K562 (cell line): ENCODE measurements around the gene TOMM70. TPM values are rescaled to one million over a fixed set of nuclear protein-coding genes. Genes with fewer than 3 reads are reported as not detected.
A peak's percentile ranks its signal among the peaks of the same experiment; 100 is the strongest.

Experiments
- ATAC-seq: fragments of 200-7000 bp; cut with Tn5 transposase; 3 replicates; pipeline ENCODE4 v1.9.1; 2020; ENCODE audit warnings: moderate library complexity
- BruUV-seq: library from RNA; stranded (reverse); fragments of 400-500 nt; replicated peaks from 2 replicates; lab custom pipeline; 2021; lab: Mats Ljungman, UMichigan
- CTCF ChIA-PET: fragments of 300-600 bp; formaldehyde crosslinking; extraction: SDS; loops from one replicate; lab custom pipeline; 2021; ENCODE audit warnings: low intra/inter-chr PET ratio; lab: Yijun Ruan, JAX
- POLR2A ChIA-PET: fragments of 300-600, 350-650 bp; sonication (Branson Sonifier 250); formaldehyde crosslinking; extraction: SDS; loops from one replicate; lab custom pipeline; 2021; ENCODE audit warnings: antibody characterized with exemption, inconsistent platforms; lab: Yijun Ruan, JAX
- DNase-seq, 4 experiments: peaks; one replicate each; pipeline versions ENCODE4 v3.0.0 to v3.0.0-alpha.2; 2011 to 2018; ENCODE audit warnings: low spot score in 3 of 4, mixed read lengths in 3 of 4; ENCODE audit errors: extremely low read depth in 1 of 4
- FAIRE-seq: peaks from 2 replicates; lab custom pipeline; 2011; peaks lifted over from hg19 to GRCh38; lab: Jason Lieb, UNC
- H2AFZ ChIP-seq: 2 replicates; pipeline ENCODE4 v1.6.0; 2011; ENCODE audit warnings: low read depth, low read length, control low read depth, inconsistent platforms
- H3K27ac ChIP-seq: fragments of 200-600 bp; 3 replicates; pipeline ENCODE4 v1.8.0; 2011; ENCODE audit warnings: low read depth, mild to moderate bottlenecking, control low read depth, inconsistent platforms, low read length, moderate library complexity, mixed read lengths; ENCODE audit errors: extremely low read depth
- H3K27me3 ChIP-seq, 2 experiments: fragments of 300-600 bp in 1 of 2; 2 replicates in 1 of 2; 3 replicates in 1 of 2; pipeline versions ENCODE4 v1.6.0 to v1.8.0; 2011; ENCODE audit warnings: inconsistent platforms in 2 of 2, low read length in 2 of 2, mild to moderate bottlenecking in 1 of 2, mixed read lengths in 1 of 2, moderate library complexity in 1 of 2; ENCODE audit not compliant: control insufficient read depth in 2 of 2, insufficient read depth in 2 of 2
- H3K36me3 ChIP-seq: fragments of 300-600 bp; 3 replicates; pipeline ENCODE4 v1.8.0; 2011; ENCODE audit warnings: mild to moderate bottlenecking, low read length, inconsistent platforms; ENCODE audit not compliant: control insufficient read depth, insufficient read depth
- H3K4me1 ChIP-seq, 2 experiments: fragments of 200-600 bp in 1 of 2; replicated peaks in 1 of 2; 2 replicates in 1 of 2; 3 replicates in 1 of 2; pipeline versions ENCODE4 v1.5.1 to v1.8.0; 2011; ENCODE audit warnings: inconsistent platforms in 2 of 2, low read length in 2 of 2, mild to moderate bottlenecking in 1 of 2, mixed read lengths in 1 of 2, moderate library complexity in 1 of 2; ENCODE audit not compliant: control insufficient read depth in 2 of 2, insufficient read depth in 2 of 2
- H3K4me2 ChIP-seq: 2 replicates; pipeline ENCODE4 v1.6.1; 2011; ENCODE audit warnings: low read length, control low read depth, inconsistent platforms, mixed read lengths; ENCODE audit not compliant: insufficient read depth
- H3K4me3 ChIP-seq: fragments of 200-600 bp; sonication (generic), shearing (Covaris generic); 2 replicates; pipeline ENCODE4 v1.5.1; 2016; ENCODE audit warnings: control low read depth, inconsistent platforms
- H3K79me2 ChIP-seq: fragments of 200-600 bp; 3 replicates; pipeline ENCODE4 v1.8.0; 2011; ENCODE audit warnings: low read length, inconsistent platforms; ENCODE audit not compliant: control insufficient read depth, insufficient read depth
- H3K9ac ChIP-seq, 2 experiments: 2 replicates each; pipeline versions ENCODE4 v1.6.0 to v1.6.1; 2011; ENCODE audit warnings: low read depth in 2 of 2, low read length in 2 of 2, control low read depth in 1 of 2, inconsistent platforms in 1 of 2, mild to moderate bottlenecking in 1 of 2, mixed read lengths in 1 of 2; ENCODE audit not compliant: insufficient read depth in 1 of 2
- H3K9me1 ChIP-seq: one replicate; pipeline ENCODE4 v1.6.0; 2011; ENCODE audit warnings: inconsistent platforms, mild to moderate bottlenecking, low read length, moderate library complexity; ENCODE audit not compliant: control insufficient read depth, insufficient read depth
- H3K9me3 ChIP-seq: replicated peaks from 2 replicates; pipeline ENCODE4 v1.5.1; 2011; ENCODE audit warnings: low read depth, low read length, inconsistent platforms; ENCODE audit not compliant: control insufficient read depth, insufficient read depth
- H4K20me1 ChIP-seq: replicated peaks from 2 replicates; pipeline ENCODE4 v1.6.1; 2011; ENCODE audit warnings: low read length, inconsistent platforms, mixed read lengths; ENCODE audit not compliant: control insufficient read depth, insufficient read depth
- FOXP4 ChIP-seq: sonication (generic); formaldehyde crosslinking; IDR thresholded peaks from 2 replicates; pipeline ENCODE4 v1.8.0; 2022; ENCODE audit warnings: mild to moderate bottlenecking, missing genetic modification reagents, borderline replicate concordance
- GABPB2 ChIP-seq: fragments of 250-450 bp; sonication (Bioruptor Pico); conservative IDR thresholded peaks from 2 replicates; pipeline ENCODE4 v1.5.1; 2021; ENCODE audit warnings: mild to moderate bottlenecking
- GTF2F1 ChIP-seq: IDR thresholded peaks from 2 replicates; pipeline ENCODE4 v1.6.1; 2011; ENCODE audit warnings: low read depth, low read length, improper control_type of control experiment
- HDGF ChIP-seq: fragments of 450-650 bp; IDR thresholded peaks from 2 replicates; pipeline ENCODE4 v1.6.1; 2016
- SIX5 ChIP-seq, 2 experiments: IDR thresholded peaks; 2 replicates each; pipeline ENCODE4 v1.6.1; 2011; ENCODE audit warnings: low read length in 2 of 2, borderline replicate concordance in 1 of 2, low read depth in 1 of 2, mild to moderate bottlenecking in 1 of 2, moderate library complexity in 1 of 2; ENCODE audit not compliant: insufficient read depth in 1 of 2
- SPI1 ChIP-seq: IDR thresholded peaks from 2 replicates; pipeline ENCODE4 v1.6.1; 2011; ENCODE audit warnings: low read depth, low read length, control low read depth, borderline replicate concordance
- XRCC4 ChIP-seq: IDR thresholded peaks from one replicate; pipeline ENCODE4 v1.6.1; 2011; ENCODE audit not compliant: insufficient read depth, insufficient read length; ENCODE audit errors: extremely low read depth
- WGBS: fragments of 100-300 bp; shearing (Covaris generic); methylation state at CpG from one replicate; pipeline ENCODE4 v1.1.6; 2016; ENCODE audit warnings: low coverage, mixed read lengths; ENCODE audit not compliant: insufficient coverage; ENCODE audit errors: missing lambda C conversion rate; 5-methylcytosine and 5-hydroxymethylcytosine counted together
- in situ Hi-C: fragments of 300-500 bp; cut with MboI; formaldehyde crosslinking; loops from 4 replicates; pipeline ENCODE4 v1.15.0; 2018; ENCODE audit warnings: inconsistent platforms, mixed read lengths
- intact Hi-C: fragments of 100-400 bp; cut with micrococcal nuclease; formaldehyde crosslinking; loops from 2 replicates; pipeline ENCODE4 v1.14.2; 2022
- polyA plus RNA-seq, 8 experiments: library from polyadenylated mRNA; depleted of rRNA in 4 of 8; stranded (reverse) in 5 of 8; unstranded in 3 of 8; fragments of >200 nt; fragmentation: Nextera tagmentation in 2 of 8; fragmentation: Illumina TruSeq in 1 of 8; extraction: Ambion mirVana in 2 of 8; extraction: Trizol in 1 of 8; gene quantifications; 2 replicates each; pipeline versions ENCODE4 v1.2.1 to v1.2.3, GENCODE V29; 2011 to 2014; ENCODE audit warnings: inconsistent platforms in 1 of 8, missing spikeins in 1 of 8
- total RNA-seq, 7 experiments: library from RNA; depleted of rRNA in 6 of 7; stranded (reverse); fragments of >200 nt in 6 of 7; fragmentation: Illumina TruSeq in 2 of 7; extraction: Trizol in 2 of 7; gene quantifications; 2 replicates each; pipeline versions ENCODE4 v1.2.1 to v1.2.3, GENCODE V29; 2011 to 2021; ENCODE audit warnings: low replicate concordance in 1 of 7
- TF ChIP-seq, protein P1 (sequence below): fragments of 450-650 bp; IDR thresholded peaks from one replicate; pipeline ENCODE4 v1.6.1; 2018; ENCODE audit warnings: mild to moderate bottlenecking, moderate library complexity; ENCODE audit not compliant: partially characterized antibody

Gene TOMM70
- total and polyA plus RNA-seq, 9 of the 15 experiments (the other 6 are each of a cell fraction or from before 2014, with no cell fraction given), result 17.5 to 75.6 (median 54.9) TPM

DNA sequence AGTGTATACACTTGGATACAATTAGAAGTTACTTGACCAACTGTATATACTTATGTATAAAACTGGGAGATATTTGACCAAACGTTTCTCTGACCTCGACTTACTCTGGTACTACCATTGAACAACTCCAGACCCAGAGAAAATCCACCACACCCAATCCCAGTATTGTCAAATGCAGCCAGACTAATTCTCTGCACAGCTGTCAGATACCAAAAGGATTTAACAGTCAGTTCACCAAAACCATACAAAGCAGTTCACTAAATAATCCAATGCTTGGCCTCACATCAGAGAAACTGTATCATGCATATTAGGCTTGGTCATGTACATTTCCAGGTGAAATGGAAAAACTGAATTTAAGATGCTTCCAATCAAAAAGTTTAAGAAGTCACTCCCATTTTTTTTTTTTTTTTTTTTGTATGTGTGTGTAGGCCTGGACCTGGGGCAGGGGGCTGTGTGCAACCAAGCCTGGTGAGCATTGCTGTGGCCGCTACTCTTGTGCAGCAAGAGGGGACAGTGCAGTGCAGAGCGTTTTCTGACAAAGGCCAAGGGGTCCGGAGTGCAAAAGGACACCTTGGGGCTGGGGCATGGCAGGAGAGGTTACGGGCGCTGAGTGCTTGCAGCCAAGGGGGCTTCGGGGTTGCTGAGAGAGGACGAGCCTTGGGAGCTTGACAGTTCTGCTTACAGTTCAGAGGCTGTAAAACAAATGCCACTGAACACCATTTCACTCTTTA lies 1.4 kb downstream of the TOMM70 start:
- CTCF ChIA-PET, result no interaction called here

More for the DNA sequence above, 1.4 kb downstream of the TOMM70 start:
- peaks cover 2% of the 10 kb centered on the region; the same call in 1 of the 2 replicates for H4K20me1 ChIP-seq
- H3K27ac ChIP-seq, result peak overlapping the region; percentile 98
- no peaks in the 10 kb centered on the region for H3K9me1 ChIP-seq
- peak overlapping the region; percentile 95 for H3K4me2 ChIP-seq
- peaks cover 29% of the 10 kb centered on the region; the same call in 2 of the 3 replicates for H3K36me3 ChIP-seq
- in situ Hi-C loops, result no loop called here
- FAIRE-seq, result no peak
- WGBS, result 5% methylated on average over 9 of the region's 9 CpGs
- POLR2A ChIA-PET, result interaction anchor here (1.4 to 2.3 kb wide), 2 partner anchors 8 to 201 kb away, joined by 4 to 9 read pairs; no protein-coding TSS in a partner anchor
- peaks cover 96% of the 10 kb centered on the region for H3K79me2 ChIP-seq
- ATAC-seq, result peak; percentile 1; the same call in 1 of the 3 replicates
- no peaks in the 10 kb centered on the region for H3K9me3 ChIP-seq
- H3K27me3 ChIP-seq, result no peaks in the 10 kb centered on the region
- peak in 1 of 4 experiments; percentile 12 for DNase-seq
- peaks cover 0 to 3% of the 10 kb centered on the region in 2 experiments; a peak in 3 of 5 replicates for H3K4me1 ChIP-seq
- TF ChIP-seq GABPB2 (CRISPR knock-in tag) (no peak), SIX5 (IDR thresholded peaks at IDR 0.05; ENCODE audit: borderline replicate concordance in 1 of 2, insufficient read depth in 1 of 2, low read depth in 1 of 2, low read length in 2 of 2) (no peak), HDGF (no peak), XRCC4 (no peak), SPI1 (no peak), GTF2F1 (no peak), FOXP4 (CRISPR knock-in tag) (no peak)
- TF ChIP-seq, protein P1, sequence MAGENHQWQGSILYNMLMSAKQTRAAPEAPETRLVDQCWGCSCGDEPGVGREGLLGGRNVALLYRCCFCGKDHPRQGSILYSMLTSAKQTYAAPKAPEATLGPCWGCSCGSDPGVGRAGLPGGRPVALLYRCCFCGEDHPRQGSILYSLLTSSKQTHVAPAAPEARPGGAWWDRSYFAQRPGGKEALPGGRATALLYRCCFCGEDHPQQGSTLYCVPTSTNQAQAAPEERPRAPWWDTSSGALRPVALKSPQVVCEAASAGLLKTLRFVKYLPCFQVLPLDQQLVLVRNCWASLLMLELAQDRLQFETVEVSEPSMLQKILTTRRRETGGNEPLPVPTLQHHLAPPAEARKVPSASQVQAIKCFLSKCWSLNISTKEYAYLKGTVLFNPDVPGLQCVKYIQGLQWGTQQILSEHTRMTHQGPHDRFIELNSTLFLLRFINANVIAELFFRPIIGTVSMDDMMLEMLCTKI, result no peak
- BruUV-seq, result no TSS peak
- H3K4me3 ChIP-seq, result peak overlapping the region; percentile 97
- H3K9ac ChIP-seq, result peak overlapping the region; percentile 91 to 96
- no peak overlapping the region for H2AFZ ChIP-seq
- intact Hi-C loops, result loop anchor here (5.0 to 10.0 kb wide), 4 partner anchors 53 to 1285 kb away; partner anchors contain the start of genes RPL24, TBC1D23 and TFG
